HCT116 (cell line): ENCODE data around the gene KIF26B. TPM values are rescaled to one million over a fixed set of nuclear protein-coding genes. Genes with fewer than 3 reads are reported as not detected.

ENCODE experiments used
- ATAC-seq: fragments of 200-7000 bp; cut with Tn5 transposase; 2 replicates; pipeline ENCODE4 v1.9.1; 2020; ENCODE audit warnings: mild to moderate bottlenecking, moderate library complexity
- BruUV-seq: library from RNA; stranded (reverse); fragments of 400-500 nt; replicated peaks from 2 replicates; lab custom pipeline; 2021; lab: Mats Ljungman, UMichigan
- CTCF ChIA-PET: fragments of 300-600 bp; sonication (Branson Sonifier 250); formaldehyde crosslinking; loops from one replicate; lab custom pipeline; 2021; ENCODE audit warnings: antibody characterized with exemption; lab: Charles Lee
- POLR2A ChIA-PET: fragments of 300-600, 350-600 bp; sonication (Branson Sonifier 250); formaldehyde crosslinking; loops from one replicate; lab custom pipeline; 2021; ENCODE audit warnings: antibody characterized with exemption; lab: Charles Lee
- RAD21 ChIA-PET, 2 experiments: fragments of 300-600 bp; sonication (Branson Sonifier 250); formaldehyde crosslinking; loops; one replicate each; lab custom pipeline; 2023; ENCODE audit warnings: low total read pairs in 2 of 2; ENCODE audit not compliant: uncharacterized antibody in 2 of 2, unreplicated experiment in 2 of 2, low non-redundant PET in 1 of 2; lab: Charles Lee
- DNase-seq: peaks from one replicate; pipeline ENCODE4 v3.0.0-alpha.2; 2010; ENCODE audit warnings: low read depth, low spot score
- H2AFZ ChIP-seq: fragments of 200-600 bp; shearing (Covaris generic), sonication (generic); 2 replicates; pipeline ENCODE4 v1.6.1; 2017; ENCODE audit warnings: low read depth, mixed run types, mixed read lengths, antibody characterized with exemption, low read length; ENCODE audit not compliant: poor library complexity, severe bottlenecking
- H3K27ac ChIP-seq: 2 replicates; pipeline ENCODE4 v1.5.1; 2012; ENCODE audit warnings: low read depth, low read length
- H3K27me3 ChIP-seq: fragments of 200-600 bp; sonication (generic); 2 replicates; pipeline ENCODE4 v1.6.1; 2016; ENCODE audit warnings: mixed run types, low read length, mixed read lengths; ENCODE audit not compliant: insufficient read depth
- H3K36me3 ChIP-seq, 2 experiments: fragments of 200-500 bp in 1 of 2; fragments of 200-600 bp in 1 of 2; sonication (Bioruptor generic) in 1 of 2; sonication (generic) in 1 of 2; 2 replicates each; pipeline versions ENCODE4 v1.5.1 to v1.6.1; 2014 to 2016; ENCODE audit warnings: low read length in 2 of 2, inconsistent platforms in 1 of 2, mixed read lengths in 1 of 2, mixed run types in 1 of 2; ENCODE audit not compliant: insufficient read depth in 2 of 2, control insufficient read depth in 1 of 2
- H3K4me1 ChIP-seq, 2 experiments: fragments of 200-600 bp in 1 of 2; sonication (generic) in 1 of 2; 2 replicates each; pipeline versions ENCODE4 v1.5.1 to v1.6.1; 2012 to 2017; ENCODE audit warnings: low read length in 2 of 2, inconsistent platforms in 1 of 2, mild to moderate bottlenecking in 1 of 2, mixed read lengths in 1 of 2, mixed run types in 1 of 2, moderate library complexity in 1 of 2; ENCODE audit not compliant: insufficient read depth in 2 of 2, control insufficient read depth in 1 of 2
- H3K4me2 ChIP-seq: fragments of 200-600 bp; sonication (generic); 2 replicates; pipeline ENCODE4 v1.6.1; 2017; ENCODE audit warnings: mixed run types, low read length, mixed read lengths
- H3K4me3 ChIP-seq, 2 experiments: fragments of 200-600 bp in 1 of 2; sonication (generic) in 1 of 2; replicated peaks in 1 of 2; 2 replicates each; pipeline ENCODE4 v1.5.1; 2011 to 2016; ENCODE audit warnings: low read length in 2 of 2, control low read depth in 1 of 2, low read depth in 1 of 2, mild to moderate bottlenecking in 1 of 2, mixed read lengths in 1 of 2, mixed run types in 1 of 2
- H3K79me2 ChIP-seq: fragments of 200-600 bp; sonication (generic); 2 replicates; pipeline ENCODE4 v1.6.1; 2017; ENCODE audit warnings: mild to moderate bottlenecking, mixed run types, low read length, moderate library complexity, mixed read lengths; ENCODE audit not compliant: insufficient read depth
- H3K9ac ChIP-seq: fragments of 200-600 bp; sonication (generic); 2 replicates; pipeline ENCODE4 v1.6.1; 2016; ENCODE audit warnings: low read length, mixed read lengths
- H3K9me2 ChIP-seq: fragments of 200-600 bp; sonication (generic), shearing (Covaris generic); 2 replicates; pipeline ENCODE4 v1.6.1; 2017; ENCODE audit warnings: mixed run types, mild to moderate bottlenecking, moderate library complexity; ENCODE audit not compliant: insufficient read depth
- H3K9me3 ChIP-seq, 2 experiments: fragments of 200-500 bp in 1 of 2; fragments of 200-600 bp in 1 of 2; sonication (Bioruptor generic) in 1 of 2; sonication (generic) in 1 of 2; 2 replicates each; pipeline ENCODE4 v1.6.1; 2014 to 2017; ENCODE audit warnings: low read length in 2 of 2, mixed read lengths in 2 of 2, inconsistent platforms in 1 of 2, low read depth in 1 of 2, mild to moderate bottlenecking in 1 of 2, mixed run types in 1 of 2, moderate library complexity in 1 of 2; ENCODE audit not compliant: control insufficient read depth in 1 of 2, insufficient read depth in 1 of 2
- H4K20me1 ChIP-seq: fragments of 200-600 bp; sonication (generic), shearing (Covaris generic); 2 replicates; pipeline ENCODE4 v1.6.1; 2017; ENCODE audit warnings: mixed run types, mild to moderate bottlenecking, moderate library complexity; ENCODE audit not compliant: insufficient read depth
- ATF3 ChIP-seq: IDR thresholded peaks from 2 replicates; pipeline ENCODE4 v1.6.1; 2012
- CEBPB ChIP-seq: IDR thresholded peaks from 2 replicates; pipeline ENCODE4 v1.6.1; 2012; ENCODE audit warnings: low read depth
- CTCF ChIP-seq, 3 experiments: fragments of 200-600 bp in 1 of 3; sonication (generic) in 1 of 3; IDR thresholded peaks in 2 of 3; conservative IDR thresholded peaks in 1 of 3; 2 replicates each; pipeline ENCODE4 v1.5.1; 2012 to 2017; ENCODE audit warnings: low read depth in 2 of 3, low read length in 2 of 3, antibody characterized with exemption in 1 of 3, borderline replicate concordance in 1 of 3, control low read depth in 1 of 3, mild to moderate bottlenecking in 1 of 3, mixed read lengths in 1 of 3, mixed run types in 1 of 3, moderate library complexity in 1 of 3; ENCODE audit not compliant: insufficient read depth in 1 of 3
- EGR1 ChIP-seq: IDR thresholded peaks from 2 replicates; pipeline ENCODE4 v1.6.1; 2012; ENCODE audit warnings: low read depth
- ELF1 ChIP-seq: IDR thresholded peaks from 2 replicates; pipeline ENCODE4 v1.6.1; 2012; ENCODE audit warnings: low read depth, borderline replicate concordance
- EZH2 ChIP-seq: fragments of 200-600 bp; sonication (generic); IDR thresholded peaks from 2 replicates; pipeline ENCODE4 v1.6.1; 2017; ENCODE audit warnings: antibody characterized with exemption, mixed run types
- FOSL1 ChIP-seq: IDR thresholded peaks from 2 replicates; pipeline ENCODE4 v1.6.1; 2012; ENCODE audit warnings: low read depth
- JUND ChIP-seq: IDR thresholded peaks from 2 replicates; pipeline ENCODE4 v1.6.1; 2012
- POLR2A ChIP-seq: IDR thresholded peaks from 2 replicates; pipeline ENCODE4 v1.7.0; 2011; ENCODE audit warnings: borderline replicate concordance; ENCODE audit not compliant: insufficient read depth, insufficient read length; ENCODE audit errors: extremely low read depth
- POLR2AphosphoS5 ChIP-seq: IDR thresholded peaks from 2 replicates; pipeline ENCODE4 v1.6.1; 2011; ENCODE audit warnings: mild to moderate bottlenecking, low read depth, low read length, moderate library complexity
- SIN3A ChIP-seq: IDR thresholded peaks from 2 replicates; pipeline ENCODE4 v1.6.1; 2012; ENCODE audit warnings: low read depth
- SP1 ChIP-seq: IDR thresholded peaks from 2 replicates; pipeline ENCODE4 v1.6.1; 2012; ENCODE audit warnings: low read depth
- SRF ChIP-seq: IDR thresholded peaks from 2 replicates; pipeline ENCODE4 v1.6.1; 2012; ENCODE audit warnings: low read depth
- TCF7L2 ChIP-seq: IDR thresholded peaks from 2 replicates; pipeline ENCODE4 v1.7.0; 2011; ENCODE audit warnings: borderline replicate concordance, inconsistent platforms; ENCODE audit not compliant: insufficient read depth, insufficient read length; ENCODE audit errors: extremely low read depth
- YY1 ChIP-seq: IDR thresholded peaks from 2 replicates; pipeline ENCODE4 v1.6.1; 2011; ENCODE audit warnings: low read length, low read depth, moderate library complexity, mild to moderate bottlenecking; ENCODE audit not compliant: insufficient replicate concordance; ENCODE audit errors: extremely low read depth
- ZNF274 ChIP-seq: fragments of 200-500 bp; sonication (Bioruptor generic); IDR thresholded peaks from 2 replicates; pipeline ENCODE4 v1.6.1; 2014; ENCODE audit warnings: mild to moderate bottlenecking, low read depth, low read length, inconsistent platforms
- intact Hi-C: fragments of 100-400 bp; cut with micrococcal nuclease; formaldehyde crosslinking; loops from 2 replicates; pipeline ENCODE4 v1.10.0; 2022
- total RNA-seq: library from RNA; stranded (reverse); gene quantifications from one replicate; pipeline ENCODE4 v1.2.1, GENCODE V29; 2021; ENCODE audit not compliant: unreplicated experiment

The KIF26B gene
- total RNA-seq, 1 experiment from 2014 or later = 0.49 TPM

- no peak for DNase-seq
Observed at GRCh38 chr1:245609354-245610150, 454.8 kb downstream of the KIF26B start.

More at GRCh38 chr1:245609354-245610150, 454.8 kb downstream of the KIF26B start:
- POLR2A ChIA-PET = no interaction called here
- Histone ChIP-seq H3K9me3 (no peaks in the 10 kb centered on the region), H4K20me1 (no peaks in the 10 kb centered on the region), H3K4me3 (no peak overlapping the region), H3K9ac (no peak overlapping the region), H3K9me2 (no peaks in the 10 kb centered on the region), H2AFZ (no peak overlapping the region), H3K27me3 (peaks cover 8% of the 10 kb centered on the region; the same call in 1 of the 2 replicates)
- no TSS peak for BruUV-seq
- CTCF ChIA-PET = no interaction called here
- RAD21 ChIA-PET = no interaction called here
- intact Hi-C loops = no loop called here
- ATAC-seq = no peak; the same call in 1 of the 2 replicates
- TF ChIP-seq ELF1 (no peak), EGR1 (no peak), SRF (no peak), YY1 (no peak), ZNF274 (no peak), SIN3A (no peak), FOSL1 (no peak), POLR2A (no peak), JUND (no peak), EZH2 (no peak), POLR2AphosphoS5 (no peak), CTCF (IDR thresholded peaks at IDR 0.05 in 2 of 3, conservative IDR thresholded peaks at IDR 0.05 in 1 of 3; ENCODE audit: borderline replicate concordance in 1 of 3, insufficient read depth in 1 of 3, low read depth in 2 of 3, low read length in 2 of 3) (no peak), SP1 (no peak), CEBPB (no peak), ATF3 (no peak), TCF7L2 (no peak)
- TF ChIP-seq, all 23 proteins: peak for 0
- H3K27ac ChIP-seq = no peak overlapping the region
- H3K36me3 ChIP-seq = no peaks in the 10 kb centered on the region
- no peaks in the 10 kb centered on the region for H3K79me2 ChIP-seq
- no peak overlapping the region for H3K4me2 ChIP-seq
- H3K4me1 ChIP-seq = no peaks in the 10 kb centered on the region
